Measurements from ENCODE around the gene SOWAHA. TPM values are rescaled to one million over a fixed set of nuclear protein-coding genes. Genes with fewer than 3 reads are reported as not detected.

Gene SOWAHA
- total RNA-seq, 8 experiments from 2014 or later, result 0.14 to 2.5 (median 0.42) TPM; not detected in 2

- Histone ChIP-seq H3K4me3 (peak overlapping the region; percentile 37 to 46 (median 41)), H3K4me1 (replicated peaks in 1 of 2) (no peaks in the 10 kb centered on the region), H3K27ac (no peak overlapping the region)
- in situ Hi-C loops (cut with MboI; ENCODE audit: low pct_unique_long_range_greater_than_20kb in 2 of 9, low sequenced_read_pairs in 9 of 9, unreplicated experiment in 9 of 9), result loop anchor here in 1 of 9 experiments (25.0 kb wide), 1 partner anchor 152 kb away; the partner anchor contains the start of genes IL13 and IL4
- 0 to 47% (median 13%) methylated on average over 2 to 17 of the region's 110 CpGs; no CpG with 5 or more reads in 6 of the 10 experiments for WGBS, 10 experiments
- ATAC-seq (replicated peaks in 6 of 8), result peak; percentile 20 to 87 (median 78)
Observed at GRCh38 chr5:132813599-132814502, 749 bp downstream of the SOWAHA start.

GRCh38 chr5:132814503-132815294, 1.6 kb downstream of the SOWAHA start:
- no peak overlapping the region for H3K4me3 ChIP-seq
- WGBS, 10 experiments, result 80 to 100% (median 95%) methylated on average over 1 to 19 of the region's 81 CpGs; no CpG with 5 or more reads in 4 of the 10 experiments
- no peak overlapping the region for H3K27ac ChIP-seq
- ATAC-seq (replicated peaks in 6 of 8), result no peak
- H3K4me1 ChIP-seq (replicated peaks in 1 of 2), result no peaks in the 10 kb centered on the region
- in situ Hi-C loops (cut with MboI; ENCODE audit: low pct_unique_long_range_greater_than_20kb in 2 of 9, low sequenced_read_pairs in 9 of 9, unreplicated experiment in 9 of 9), result loop anchor here in 1 of 9 experiments (25.0 kb wide), 1 partner anchor 152 kb away; the partner anchor contains the start of genes IL13 and IL4

GRCh38 chr5:132815454-132815853, 2.4 kb downstream of the SOWAHA start:
- ATAC-seq (replicated peaks in 6 of 8), result no peak
- in situ Hi-C loops (cut with MboI; ENCODE audit: low pct_unique_long_range_greater_than_20kb in 2 of 9, low sequenced_read_pairs in 9 of 9, unreplicated experiment in 9 of 9), result loop anchor here in 1 of 9 experiments (25.0 kb wide), 1 partner anchor 153 kb away; the partner anchor contains the start of genes IL13 and IL4
- 58 to 100% (median 90%) methylated on average over 1 of the region's 1 CpG; no CpG with 5 or more reads in 1 of the 10 experiments for WGBS, 10 experiments
- Histone ChIP-seq H3K4me1 (replicated peaks in 1 of 2) (no peaks in the 10 kb centered on the region), H3K27ac (no peak overlapping the region), H3K4me3 (no peak overlapping the region)

DNA sequence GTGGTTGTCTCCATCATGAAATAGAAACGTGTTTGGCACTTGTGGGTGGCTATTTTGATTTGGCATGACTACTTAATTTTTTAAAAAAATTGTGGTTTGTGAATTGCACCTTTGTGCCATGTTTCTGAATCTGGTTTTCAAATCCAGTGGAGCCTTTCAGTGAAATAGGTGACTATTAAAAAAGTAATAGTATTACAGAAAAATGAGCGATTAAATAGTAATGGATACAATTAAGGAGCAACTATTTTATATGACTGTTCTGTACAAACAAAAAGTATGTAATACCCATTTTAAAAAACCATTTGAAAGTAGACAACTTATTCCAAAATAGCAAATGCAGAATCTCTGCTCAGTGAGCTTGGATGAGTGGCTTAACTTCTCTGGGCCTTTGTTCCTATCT, 3.0 kb downstream of the SOWAHA start:
- Histone ChIP-seq H3K27ac (no peak overlapping the region), H3K4me1 (replicated peaks in 1 of 2) (no peaks in the 10 kb centered on the region), H3K4me3 (no peak overlapping the region)
- WGBS, 10 experiments, result 55 to 100% (median 82%) methylated on average over 1 to 2 of the region's 2 CpGs
- in situ Hi-C loops (cut with MboI; ENCODE audit: low pct_unique_long_range_greater_than_20kb in 2 of 9, low sequenced_read_pairs in 9 of 9, unreplicated experiment in 9 of 9), result loop anchor here in 1 of 9 experiments (25.0 kb wide), 1 partner anchor 154 kb away; the partner anchor contains the start of genes IL13 and IL4
- ATAC-seq (replicated peaks in 6 of 8), result no peak

- in situ Hi-C loops (cut with MboI; ENCODE audit: low pct_unique_long_range_greater_than_20kb in 2 of 9, low sequenced_read_pairs in 9 of 9, unreplicated experiment in 9 of 9), result loop anchor here in 1 of 9 experiments (25.0 kb wide), 1 partner anchor 154 kb away; the partner anchor contains the start of genes IL13 and IL4
- Histone ChIP-seq H3K4me1 (replicated peaks in 1 of 2) (no peaks in the 10 kb centered on the region), H3K4me3 (no peak overlapping the region), H3K27ac (no peak overlapping the region)
- no peak for ATAC-seq (replicated peaks in 6 of 8)
Observed at GRCh38 chr5:132816554-132816953, 3.5 kb downstream of the SOWAHA start.

DNA sequence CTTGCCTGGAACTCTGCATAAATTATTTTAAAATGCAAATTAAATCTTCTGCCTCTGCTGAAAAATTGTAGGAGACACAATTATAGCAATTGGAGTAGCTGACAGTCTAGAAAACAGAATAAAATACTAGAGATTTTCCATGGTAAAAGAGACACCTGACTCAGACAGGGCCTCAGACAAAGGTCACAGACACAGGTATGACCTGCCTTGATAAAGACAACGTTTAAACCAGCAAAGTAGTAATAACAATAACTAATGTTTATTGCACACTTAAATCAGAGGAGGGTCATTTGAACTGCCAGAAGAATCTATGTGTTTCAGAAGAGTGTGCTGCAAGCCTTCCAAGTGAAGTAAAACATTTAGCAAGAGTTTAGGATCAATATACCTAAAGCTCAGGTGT, 3.9 kb downstream of the SOWAHA start:
- no peak overlapping the region for H3K4me3 ChIP-seq
- no peaks in the 10 kb centered on the region for H3K4me1 ChIP-seq (replicated peaks in 1 of 2)
- in situ Hi-C loops (cut with MboI; ENCODE audit: low pct_unique_long_range_greater_than_20kb in 2 of 9, low sequenced_read_pairs in 9 of 9, unreplicated experiment in 9 of 9), result loop anchor here in 1 of 9 experiments (25.0 kb wide), 1 partner anchor 155 kb away; the partner anchor contains the start of genes IL13 and IL4
- ATAC-seq (replicated peaks in 6 of 8), result no peak
- H3K27ac ChIP-seq, result no peak overlapping the region
- WGBS, 10 experiments, result 0 to 40% (median 7%) methylated on average over 1 of the region's 1 CpG; no CpG with 5 or more reads in 4 of the 10 experiments

DNA sequence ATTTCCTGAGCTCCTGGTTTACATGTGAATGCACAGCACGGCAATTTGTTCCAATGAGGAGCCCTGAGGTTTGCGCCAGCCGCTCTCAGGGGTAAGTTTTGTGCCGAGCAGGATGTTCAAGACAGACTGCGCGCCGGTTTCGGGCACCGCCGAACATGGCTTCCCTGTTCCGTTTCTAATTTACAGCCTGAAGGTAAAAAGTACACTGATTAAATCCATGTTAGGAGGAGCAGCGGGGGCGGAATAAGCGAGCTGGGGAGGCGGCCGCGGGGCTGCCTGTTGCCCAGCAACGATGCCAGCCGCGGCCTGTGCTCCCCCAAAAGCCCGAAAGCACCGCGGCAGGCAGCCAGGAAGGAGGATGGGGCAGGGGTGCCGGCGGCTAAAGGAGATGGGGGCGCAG, 6.4 kb downstream of the SOWAHA start:
- Histone ChIP-seq H3K27ac (no peak overlapping the region), H3K4me1 (replicated peaks in 1 of 2) (no peaks in the 10 kb centered on the region), H3K4me3 (no peak overlapping the region)
- in situ Hi-C loops (cut with MboI; ENCODE audit: low pct_unique_long_range_greater_than_20kb in 2 of 9, low sequenced_read_pairs in 9 of 9, unreplicated experiment in 9 of 9), result loop anchor here in 1 of 9 experiments (25.0 kb wide), 1 partner anchor 157 kb away; the partner anchor contains the start of genes IL13 and IL4
- ATAC-seq (replicated peaks in 6 of 8), result no peak
- WGBS, 10 experiments, result 38 to 96% (median 72%) methylated on average over 1 to 17 of the region's 26 CpGs; no CpG with 5 or more reads in 4 of the 10 experiments

DNA sequence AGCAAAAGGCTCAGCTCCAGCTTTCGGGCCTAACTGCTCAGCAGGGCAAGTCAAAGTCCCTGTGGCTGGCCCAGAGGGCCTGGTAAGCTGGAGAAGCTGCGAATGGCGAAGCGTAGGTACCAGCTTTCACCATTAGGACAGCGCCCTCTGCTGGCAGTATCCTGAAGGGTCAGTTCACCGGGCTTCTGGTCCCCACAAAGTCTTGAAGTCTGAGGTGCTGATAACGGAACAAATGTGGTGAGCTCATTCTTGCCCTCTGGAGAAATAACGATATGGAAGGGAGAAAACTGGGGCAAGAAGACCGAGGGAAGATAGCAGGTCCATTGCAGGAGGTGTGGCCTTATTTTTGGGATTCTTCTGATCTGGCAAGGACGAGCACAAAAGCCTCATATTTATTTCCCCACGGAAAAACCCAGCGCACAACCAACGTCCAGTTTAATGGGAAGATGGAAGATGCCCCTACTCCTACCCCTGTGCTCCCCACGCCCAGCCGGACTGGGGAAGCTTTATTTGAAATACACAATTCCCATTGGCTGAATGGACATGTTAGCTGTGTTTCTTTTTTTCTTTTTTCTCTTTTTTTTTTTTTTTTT, 7.2 kb downstream of the SOWAHA start:
- WGBS, 10 experiments, result 16 to 80% (median 52%) methylated on average over 1 to 9 of the region's 15 CpGs
- ATAC-seq (replicated peaks in 6 of 8), result peak; percentile 62 to 90 (median 76)
- in situ Hi-C loops (cut with MboI; ENCODE audit: low pct_unique_long_range_greater_than_20kb in 2 of 9, low sequenced_read_pairs in 9 of 9, unreplicated experiment in 9 of 9), result loop anchor here in 1 of 9 experiments (25.0 kb wide), 1 partner anchor 158 kb away; the partner anchor contains the start of genes IL13 and IL4
- Histone ChIP-seq H3K4me1 (replicated peaks in 1 of 2) (no peaks in the 10 kb centered on the region), H3K27ac (no peak overlapping the region), H3K4me3 (no peak overlapping the region)

DNA sequence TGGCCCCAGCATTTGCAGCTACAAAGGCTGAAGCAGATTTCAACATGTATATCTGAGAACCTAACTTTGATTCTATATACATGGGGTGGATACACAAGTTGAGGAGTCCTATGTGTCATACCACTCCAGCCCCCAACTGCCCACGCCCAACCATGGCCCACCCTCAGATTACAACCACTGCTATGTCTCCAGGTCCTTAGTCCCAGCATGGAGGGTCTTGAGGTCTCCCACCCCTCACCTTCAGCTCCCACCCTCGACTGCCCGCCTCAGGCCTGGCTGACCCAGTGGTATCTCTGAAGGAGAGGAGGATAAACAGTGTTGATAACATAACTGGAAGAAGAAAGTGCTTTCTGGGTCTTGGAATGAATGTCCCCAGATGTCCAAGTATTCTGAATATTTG, 8.2 kb downstream of the SOWAHA start:
- in situ Hi-C loops (cut with MboI; ENCODE audit: low pct_unique_long_range_greater_than_20kb in 2 of 9, low sequenced_read_pairs in 9 of 9, unreplicated experiment in 9 of 9), result loop anchor here in 1 of 9 experiments (25.0 kb wide), 1 partner anchor 159 kb away; the partner anchor contains the start of genes IL13 and IL4
- no peak overlapping the region for H3K27ac ChIP-seq
- WGBS, 10 experiments, result 60 to 83% methylated on average over 1 to 3 of the region's 3 CpGs; no CpG with 5 or more reads in 8 of the 10 experiments
- H3K4me1 ChIP-seq (replicated peaks in 1 of 2), result peaks cover 0 to 5% of the 10 kb centered on the region in 2 donors
- no peak overlapping the region for H3K4me3 ChIP-seq
- peak in 1 of 8 experiments; percentile 20 for ATAC-seq (replicated peaks in 6 of 8)

DNA sequence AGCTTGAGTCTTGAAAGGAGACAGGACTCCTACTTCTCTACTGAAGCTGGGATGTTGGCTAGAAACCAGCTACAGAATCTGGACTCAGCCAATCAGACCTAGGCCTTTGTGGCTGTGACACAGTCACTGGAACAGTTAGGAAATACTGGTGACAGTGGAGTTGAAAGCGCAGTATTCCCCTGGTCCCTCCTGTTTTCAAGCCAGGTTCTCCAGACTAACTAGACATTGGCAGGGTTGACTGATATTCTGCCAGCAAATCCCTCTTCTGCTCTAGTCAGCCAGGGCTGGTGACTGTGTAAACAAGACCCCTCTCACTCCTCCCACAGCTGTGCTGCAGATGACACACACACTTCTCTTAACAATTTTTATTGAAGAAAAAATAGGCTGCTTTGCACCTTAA, 8.7 kb downstream of the SOWAHA start:
- no peak overlapping the region for H3K4me3 ChIP-seq
- H3K4me1 ChIP-seq (replicated peaks in 1 of 2), result peaks cover 0 to 5% of the 10 kb centered on the region in 2 donors
- in situ Hi-C loops (cut with MboI; ENCODE audit: low pct_unique_long_range_greater_than_20kb in 2 of 9, low sequenced_read_pairs in 9 of 9, unreplicated experiment in 9 of 9), result loop anchor here in 1 of 9 experiments (25.0 kb wide), 1 partner anchor 159 kb away; the partner anchor contains the start of genes IL13 and IL4
- 75 to 100% (median 89%) methylated on average over 1 of the region's 1 CpG; no CpG with 5 or more reads in 7 of the 10 experiments for WGBS, 10 experiments
- peak in 4 of 8 experiments; percentile 21 to 60 (median 36) for ATAC-seq (replicated peaks in 6 of 8)
- no peak overlapping the region for H3K27ac ChIP-seq

- H3K4me3 ChIP-seq, result no peak overlapping the region
- WGBS, 10 experiments, result 16 to 100% (median 70%) methylated on average over 2 to 9 of the region's 68 CpGs; no CpG with 5 or more reads in 6 of the 10 experiments
- peaks cover 0 to 5% of the 10 kb centered on the region in 2 donors for H3K4me1 ChIP-seq (replicated peaks in 1 of 2)
- no peak overlapping the region for H3K27ac ChIP-seq
- peak in 5 of 8 experiments; percentile 40 to 72 (median 65) for ATAC-seq (replicated peaks in 6 of 8)
- in situ Hi-C loops (cut with MboI; ENCODE audit: low pct_unique_long_range_greater_than_20kb in 2 of 9, low sequenced_read_pairs in 9 of 9, unreplicated experiment in 9 of 9), result loop anchor here in 1 of 9 experiments (25.0 kb wide), 1 partner anchor 161 kb away; the partner anchor contains the start of genes IL13 and IL4
Observed at GRCh38 chr5:132822650-132823480, 9.8 kb downstream of the SOWAHA start.
